ENCODE data around the gene DDB1. TPM values are rescaled to one million over a fixed set of nuclear protein-coding genes. Genes with fewer than 3 reads are reported as not detected.

DDB1 gene
- total and polyA plus RNA-seq, 2 of the 13 experiments (the other 11 are each of a cell fraction or from before 2014, with no cell fraction given): 217 to 266 TPM

DNA sequence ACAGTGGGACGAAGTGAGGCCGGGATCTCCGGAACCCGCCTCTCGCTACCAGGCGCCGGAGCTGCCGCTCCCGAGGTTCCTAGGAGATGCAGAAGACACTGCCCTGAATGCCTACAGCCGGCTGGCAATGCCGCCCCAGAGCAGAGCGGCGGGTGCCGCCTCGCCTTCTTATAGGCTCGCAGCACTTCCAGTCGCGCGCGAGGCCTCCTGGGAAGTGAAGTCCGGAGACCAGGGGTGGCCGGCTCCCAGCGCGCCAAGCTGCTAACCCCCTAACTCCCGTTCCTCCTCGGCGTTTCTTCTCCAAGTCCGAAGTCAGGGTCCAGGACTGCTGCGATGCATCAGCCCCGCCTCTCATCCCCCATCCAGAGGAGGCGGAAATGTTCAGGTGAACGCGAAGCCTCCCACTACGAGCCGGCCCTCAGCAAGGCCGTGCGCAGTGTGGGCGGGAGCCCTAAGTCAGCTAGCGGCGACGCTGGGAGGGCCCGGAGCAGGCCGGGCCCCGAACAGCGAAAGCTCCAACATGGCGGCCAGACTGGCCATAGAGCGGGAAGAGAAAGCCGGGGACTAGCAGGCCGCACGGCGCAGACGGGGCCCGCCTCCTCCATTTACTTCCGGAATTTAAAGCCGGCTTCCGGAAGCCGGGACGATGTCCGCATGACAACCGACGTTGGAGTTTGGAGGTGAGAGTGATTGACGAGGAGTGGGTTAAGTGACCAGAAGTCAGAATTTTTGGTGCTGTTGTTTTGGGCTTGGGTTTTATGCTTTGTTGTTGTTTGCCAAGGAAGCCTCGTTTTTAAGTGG, 29.0 kb upstream of the DDB1 start, which contains the start of the genes CYB561A3 and TMEM138 (continued):
- TF ChIP-seq, protein P1, sequence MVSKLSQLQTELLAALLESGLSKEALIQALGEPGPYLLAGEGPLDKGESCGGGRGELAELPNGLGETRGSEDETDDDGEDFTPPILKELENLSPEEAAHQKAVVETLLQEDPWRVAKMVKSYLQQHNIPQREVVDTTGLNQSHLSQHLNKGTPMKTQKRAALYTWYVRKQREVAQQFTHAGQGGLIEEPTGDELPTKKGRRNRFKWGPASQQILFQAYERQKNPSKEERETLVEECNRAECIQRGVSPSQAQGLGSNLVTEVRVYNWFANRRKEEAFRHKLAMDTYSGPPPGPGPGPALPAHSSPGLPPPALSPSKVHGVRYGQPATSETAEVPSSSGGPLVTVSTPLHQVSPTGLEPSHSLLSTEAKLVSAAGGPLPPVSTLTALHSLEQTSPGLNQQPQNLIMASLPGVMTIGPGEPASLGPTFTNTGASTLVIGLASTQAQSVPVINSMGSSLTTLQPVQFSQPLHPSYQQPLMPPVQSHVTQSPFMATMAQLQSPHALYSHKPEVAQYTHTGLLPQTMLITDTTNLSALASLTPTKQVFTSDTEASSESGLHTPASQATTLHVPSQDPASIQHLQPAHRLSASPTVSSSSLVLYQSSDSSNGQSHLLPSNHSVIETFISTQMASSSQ (IDR thresholded peaks at IDR 0.05; ENCODE audit: low read depth): no peak
- TF ChIP-seq, protein P1 (CRISPR knock-in tag; IDR thresholded peaks at IDR 0.05; ENCODE audit: borderline replicate concordance): peak; percentile 38; the same call in 1 of the 2 replicates
- peak; percentile 84 for TF ChIP-seq MYC (CRISPR knock-in tag; IDR thresholded peaks at IDR 0.05; ENCODE audit: borderline replicate concordance)
- peak; percentile 82 for TF ChIP-seq ZNF468 (CRISPR knock-in tag; IDR thresholded peaks at IDR 0.05)
- TF ChIP-seq, protein P2, sequence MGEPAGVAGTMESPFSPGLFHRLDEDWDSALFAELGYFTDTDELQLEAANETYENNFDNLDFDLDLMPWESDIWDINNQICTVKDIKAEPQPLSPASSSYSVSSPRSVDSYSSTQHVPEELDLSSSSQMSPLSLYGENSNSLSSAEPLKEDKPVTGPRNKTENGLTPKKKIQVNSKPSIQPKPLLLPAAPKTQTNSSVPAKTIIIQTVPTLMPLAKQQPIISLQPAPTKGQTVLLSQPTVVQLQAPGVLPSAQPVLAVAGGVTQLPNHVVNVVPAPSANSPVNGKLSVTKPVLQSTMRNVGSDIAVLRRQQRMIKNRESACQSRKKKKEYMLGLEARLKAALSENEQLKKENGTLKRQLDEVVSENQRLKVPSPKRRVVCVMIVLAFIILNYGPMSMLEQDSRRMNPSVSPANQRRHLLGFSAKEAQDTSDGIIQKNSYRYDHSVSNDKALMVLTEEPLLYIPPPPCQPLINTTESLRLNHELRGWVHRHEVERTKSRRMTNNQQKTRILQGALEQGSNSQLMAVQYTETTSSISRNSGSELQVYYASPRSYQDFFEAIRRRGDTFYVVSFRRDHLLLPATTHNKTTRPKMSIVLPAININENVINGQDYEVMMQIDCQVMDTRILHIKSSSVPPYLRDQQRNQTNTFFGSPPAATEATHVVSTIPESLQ (CRISPR knock-in tag; conservative IDR thresholded peaks at IDR 0.05): no peak
- peak; percentile 34; the same call in 1 of the 2 replicates for TF ChIP-seq KLF9 (CRISPR knock-in tag; IDR thresholded peaks at IDR 0.05; ENCODE audit: low read depth)
- 0 out of 2 replicates have a peak, but pooled peaks have one; percentile 80 for TF ChIP-seq ZNF333 (CRISPR knock-in tag; IDR thresholded peaks at IDR 0.05; ENCODE audit: borderline replicate concordance)
- TF ChIP-seq ZNF124 (CRISPR knock-in tag; IDR thresholded peaks at IDR 0.05): peak; percentile 83; the same call in 1 of the 2 replicates
- TF ChIP-seq ZNF883 (CRISPR knock-in tag; IDR thresholded peaks at IDR 0.05; ENCODE audit: not compliant biosample characterization): no peak
- TF ChIP-seq, protein P3, sequence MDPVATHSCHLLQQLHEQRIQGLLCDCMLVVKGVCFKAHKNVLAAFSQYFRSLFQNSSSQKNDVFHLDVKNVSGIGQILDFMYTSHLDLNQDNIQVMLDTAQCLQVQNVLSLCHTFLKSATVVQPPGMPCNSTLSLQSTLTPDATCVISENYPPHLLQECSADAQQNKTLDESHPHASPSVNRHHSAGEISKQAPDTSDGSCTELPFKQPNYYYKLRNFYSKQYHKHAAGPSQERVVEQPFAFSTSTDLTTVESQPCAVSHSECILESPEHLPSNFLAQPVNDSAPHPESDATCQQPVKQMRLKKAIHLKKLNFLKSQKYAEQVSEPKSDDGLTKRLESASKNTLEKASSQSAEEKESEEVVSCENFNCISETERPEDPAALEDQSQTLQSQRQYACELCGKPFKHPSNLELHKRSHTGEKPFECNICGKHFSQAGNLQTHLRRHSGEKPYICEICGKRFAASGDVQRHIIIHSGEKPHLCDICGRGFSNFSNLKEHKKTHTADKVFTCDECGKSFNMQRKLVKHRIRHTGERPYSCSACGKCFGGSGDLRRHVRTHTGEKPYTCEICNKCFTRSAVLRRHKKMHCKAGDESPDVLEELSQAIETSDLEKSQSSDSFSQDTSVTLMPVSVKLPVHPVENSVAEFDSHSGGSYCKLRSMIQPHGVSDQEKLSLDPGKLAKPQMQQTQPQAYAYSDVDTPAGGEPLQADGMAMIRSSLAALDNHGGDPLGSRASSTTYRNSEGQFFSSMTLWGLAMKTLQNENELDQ (CRISPR knock-in tag; IDR thresholded peaks at IDR 0.05; ENCODE audit: borderline replicate concordance): no peak
- TF ChIP-seq, protein P4, sequence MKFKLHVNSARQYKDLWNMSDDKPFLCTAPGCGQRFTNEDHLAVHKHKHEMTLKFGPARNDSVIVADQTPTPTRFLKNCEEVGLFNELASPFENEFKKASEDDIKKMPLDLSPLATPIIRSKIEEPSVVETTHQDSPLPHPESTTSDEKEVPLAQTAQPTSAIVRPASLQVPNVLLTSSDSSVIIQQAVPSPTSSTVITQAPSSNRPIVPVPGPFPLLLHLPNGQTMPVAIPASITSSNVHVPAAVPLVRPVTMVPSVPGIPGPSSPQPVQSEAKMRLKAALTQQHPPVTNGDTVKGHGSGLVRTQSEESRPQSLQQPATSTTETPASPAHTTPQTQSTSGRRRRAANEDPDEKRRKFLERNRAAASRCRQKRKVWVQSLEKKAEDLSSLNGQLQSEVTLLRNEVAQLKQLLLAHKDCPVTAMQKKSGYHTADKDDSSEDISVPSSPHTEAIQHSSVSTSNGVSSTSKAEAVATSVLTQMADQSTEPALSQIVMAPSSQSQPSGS (CRISPR knock-in tag; IDR thresholded peaks at IDR 0.05): peak; percentile 21; the same call in 1 of the 2 replicates
- no peak for TF ChIP-seq CENPT (CRISPR knock-in tag; IDR thresholded peaks at IDR 0.05; ENCODE audit: low read depth)
- TF ChIP-seq HMG20B (CRISPR knock-in tag; conservative IDR thresholded peaks at IDR 0.05): no peak
- no peak for TF ChIP-seq CCAR2 (optimal IDR thresholded peaks at IDR 0.05; ENCODE audit: low read depth, low read length)
- peak; percentile 90; the same call in 1 of the 2 replicates for TF ChIP-seq NFKB2 (CRISPR knock-in tag; IDR thresholded peaks at IDR 0.05; ENCODE audit: borderline replicate concordance)
- no peak; the same call in 1 of the 2 replicates for TF ChIP-seq FOXA3 (CRISPR knock-in tag; IDR thresholded peaks at IDR 0.05)
- TF ChIP-seq, protein P5, sequence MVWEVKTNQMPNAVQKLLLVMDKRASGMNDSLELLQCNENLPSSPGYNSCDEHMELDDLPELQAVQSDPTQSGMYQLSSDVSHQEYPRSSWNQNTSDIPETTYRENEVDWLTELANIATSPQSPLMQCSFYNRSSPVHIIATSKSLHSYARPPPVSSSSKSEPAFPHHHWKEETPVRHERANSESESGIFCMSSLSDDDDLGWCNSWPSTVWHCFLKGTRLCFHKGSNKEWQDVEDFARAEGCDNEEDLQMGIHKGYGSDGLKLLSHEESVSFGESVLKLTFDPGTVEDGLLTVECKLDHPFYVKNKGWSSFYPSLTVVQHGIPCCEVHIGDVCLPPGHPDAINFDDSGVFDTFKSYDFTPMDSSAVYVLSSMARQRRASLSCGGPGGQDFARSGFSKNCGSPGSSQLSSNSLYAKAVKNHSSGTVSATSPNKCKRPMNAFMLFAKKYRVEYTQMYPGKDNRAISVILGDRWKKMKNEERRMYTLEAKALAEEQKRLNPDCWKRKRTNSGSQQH (CRISPR knock-in tag; IDR thresholded peaks at IDR 0.05; ENCODE audit: low read depth): peak; percentile 18; the same call in 1 of the 2 replicates
